D721Med (cell line): ENCODE results near the gene PGLYRP4.

ENCODE experiments used
- DNase-seq: peaks from one replicate; pipeline ENCODE4 v3.0.0; 2011; ENCODE audit warnings: low spot score; ENCODE audit not compliant: insufficient read length
- FAIRE-seq: peaks from 2 replicates; lab custom pipeline; 2011; peaks lifted over from hg19 to GRCh38; lab: Jason Lieb, UNC
- CTCF ChIP-seq: IDR thresholded peaks from 2 replicates; pipeline ENCODE4 v1.5.1; 2012; ENCODE audit warnings: mild to moderate bottlenecking, control low read depth; ENCODE audit not compliant: insufficient read depth; ENCODE audit errors: missing control alignments

PGLYRP4 gene

GRCh38 chr1:153305682-153306081 is 43.0 kb downstream of the PGLYRP4 start:
- FAIRE-seq (no peak), DNase-seq (no peak)
- TF ChIP-seq CTCF: no peak

DNA sequence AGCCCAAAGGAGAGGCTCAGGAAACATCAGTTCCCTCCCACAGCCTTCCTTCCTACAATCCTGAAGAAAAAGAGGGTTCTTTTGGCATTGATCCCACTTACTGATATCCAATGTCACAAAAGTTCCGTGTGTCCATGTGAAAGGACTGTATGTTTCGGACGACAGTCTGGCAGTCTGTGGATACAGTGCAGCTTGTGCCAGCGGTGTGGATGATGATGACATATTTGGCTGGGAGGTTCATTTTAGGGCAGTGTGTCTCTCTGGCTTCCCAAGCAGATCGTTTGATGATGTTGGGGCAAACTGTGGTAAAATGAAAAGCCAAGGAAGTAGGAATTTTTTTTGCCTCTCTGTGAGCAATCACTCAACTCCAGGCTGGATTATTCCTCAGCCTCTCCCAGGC is 46.3 kb downstream of the PGLYRP4 start:
- FAIRE-seq: no peak
- no peak for TF ChIP-seq CTCF
- DNase-seq: no peak

- FAIRE-seq (no peak), DNase-seq (no peak)
- TF ChIP-seq CTCF: no peak
Measured at GRCh38 chr1:153293851-153294250, 54.8 kb downstream of the PGLYRP4 start.

DNA sequence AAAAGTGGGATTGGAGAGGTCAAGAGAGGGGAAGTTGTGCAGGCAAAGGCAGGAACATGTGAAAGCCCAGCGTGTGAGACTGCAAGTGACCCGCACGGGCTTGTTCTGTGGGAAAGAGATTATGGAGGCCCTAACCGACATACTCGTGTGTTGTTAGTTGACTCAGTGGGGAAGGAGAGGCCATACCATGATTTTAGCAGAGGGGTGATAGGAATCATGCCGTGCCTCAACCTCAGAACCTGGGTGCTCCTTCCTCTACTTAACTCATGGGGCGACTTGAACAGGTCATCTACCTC is 55.2 kb downstream of the PGLYRP4 start:
- FAIRE-seq (no peak), DNase-seq (no peak)
- no peak for TF ChIP-seq CTCF

GRCh38 chr1:153292740-153293479 is 55.7 kb downstream of the PGLYRP4 start:
- FAIRE-seq: no peak
- no peak for TF ChIP-seq CTCF
- no peak for DNase-seq

DNA sequence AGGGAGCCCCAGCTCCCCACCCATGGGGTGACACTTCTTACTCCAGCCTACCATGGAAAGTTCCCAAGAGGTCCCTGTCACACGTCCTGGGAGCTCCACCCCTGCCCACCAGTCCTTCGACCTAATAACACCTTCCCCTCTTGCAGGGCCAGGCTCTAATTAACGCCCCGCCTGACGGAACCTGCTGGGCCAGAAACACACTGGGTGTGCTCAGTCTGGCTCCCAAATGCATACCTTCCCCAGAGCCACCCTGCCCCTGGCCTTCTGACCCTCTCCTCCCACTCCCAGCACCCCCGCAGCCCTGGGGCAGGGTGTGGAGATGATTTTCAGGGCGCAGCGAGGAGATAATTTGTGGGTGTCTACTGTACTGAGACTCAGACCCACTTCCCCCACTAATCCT is 56.5 kb downstream of the PGLYRP4 start:
- FAIRE-seq: no peak
- TF ChIP-seq CTCF: no peak
- no peak for DNase-seq

- FAIRE-seq (no peak), DNase-seq (no peak)
- TF ChIP-seq CTCF: no peak
Measured at GRCh38 chr1:153291514-153291913, 57.1 kb downstream of the PGLYRP4 start.
